Fibroblast of pulmonary artery (primary cell): ENCODE measurements around the gene AXL.

Source experiments
- DNase-seq: peaks from one replicate; pipeline ENCODE4 v3.0.0-alpha.2; 2010; ENCODE audit warnings: low read depth
- H3K4me3 ChIP-seq: replicated peaks from 2 replicates; pipeline ENCODE4 v1.5.1; 2011; ENCODE audit warnings: low read depth, mild to moderate bottlenecking, control low read depth, low read length, moderate library complexity
- CTCF ChIP-seq: IDR thresholded peaks from 2 replicates; pipeline ENCODE4 v1.5.1; 2011; ENCODE audit warnings: mild to moderate bottlenecking, control low read depth, low read length, inconsistent platforms; ENCODE audit errors: missing control alignments

AXL gene

GRCh38 chr19:41230067-41230857 lies 11.2 kb downstream of the AXL start:
- no peak for TF ChIP-seq CTCF
- no peak for DNase-seq
- H3K4me3 ChIP-seq: no peak overlapping the region

GRCh38 chr19:41232686-41233085 lies 13.7 kb downstream of the AXL start:
- no peak for TF ChIP-seq CTCF
- no peak overlapping the region for H3K4me3 ChIP-seq
- DNase-seq: no peak

- DNase-seq: no peak
- no peak overlapping the region for H3K4me3 ChIP-seq
- no peak for TF ChIP-seq CTCF
These were observed 14.8 kb downstream of the AXL start for GRCh38 chr19:41233748-41234240.

- no peak for DNase-seq
- TF ChIP-seq CTCF: no peak
- no peak overlapping the region for H3K4me3 ChIP-seq
These were observed 15.6 kb downstream of the AXL start for GRCh38 chr19:41234512-41235168.

- DNase-seq: no peak
- H3K4me3 ChIP-seq: no peak overlapping the region
- TF ChIP-seq CTCF: no peak
These were observed 16.5 kb downstream of the AXL start for GRCh38 chr19:41235480-41235879.

GRCh38 chr19:41238244-41238643 lies 19.2 kb downstream of the AXL start:
- TF ChIP-seq CTCF: no peak
- DNase-seq: no peak
- no peak overlapping the region for H3K4me3 ChIP-seq
